Testis (tissue), 2 donors: ENCODE results near the gene VIPR1.

Experiments used
- CTCF ChIP-seq, 3 experiments: fragments of 450-650 bp in 2 of 3; fragments of 200-600 bp in 1 of 3; sonication (generic) in 1 of 3; IDR thresholded peaks; one replicate each; pipeline ENCODE4 v1.5.1; 2016 to 2019; ENCODE audit warnings: antibody characterized with exemption in 3 of 3, mild to moderate bottlenecking in 2 of 3, moderate library complexity in 1 of 3
- POLR2A ChIP-seq: fragments of 450-650 bp; IDR thresholded peaks from one replicate; pipeline ENCODE4 v1.6.1; 2017; ENCODE audit warnings: antibody characterized with exemption, mild to moderate bottlenecking, moderate library complexity

GRCh38 chr3:42456211-42456610 is 46.2 kb upstream of the VIPR1 start:
- TF ChIP-seq POLR2A (no peak), CTCF (IDR thresholded peaks at IDR 0.05) (no peak)
